Heart right ventricle (tissue), 16 donors: ENCODE measurements around the gene SLC6A6. TPM values are rescaled to one million over a fixed set of nuclear protein-coding genes. Genes with fewer than 3 reads are reported as not detected.

Experiments
- ATAC-seq, 8 donors: fragments of 200-7000 bp; cut with Tn5 transposase; one replicate each; pipeline ENCODE4 v1.9.1; 2020; ENCODE audit warnings: mild to moderate bottlenecking in 8 of 8, moderate library complexity in 8 of 8, moderate number of reproducible peaks in 1 of 8
- DNase-seq, 2 donors: peaks; one replicate each; pipeline ENCODE4 v3.0.0-alpha.2; 2020
- H3K27ac ChIP-seq, 10 donors: fragments of 200-600 bp; sonication (generic) in 2 of 10; one replicate each; pipeline versions ENCODE4 v1.5.0 to v1.8.0; 2020 to 2022; ENCODE audit warnings: mild to moderate bottlenecking in 3 of 10
- H3K27me3 ChIP-seq, 7 donors: fragments of 200-600 bp; one replicate each; pipeline ENCODE4 v1.8.0; 2021 to 2022; ENCODE audit warnings: mild to moderate bottlenecking in 2 of 7
- H3K36me3 ChIP-seq, 9 donors: fragments of 200-600 bp; sonication (generic) in 1 of 9; one replicate each; pipeline versions ENCODE4 v1.5.0 to v1.8.0; 2020 to 2022; ENCODE audit warnings: mild to moderate bottlenecking in 2 of 9
- H3K4me1 ChIP-seq, 9 donors: fragments of 200-600 bp; sonication (generic) in 1 of 9; one replicate each; pipeline versions ENCODE4 v1.5.0 to v1.8.0; 2020 to 2022; ENCODE audit warnings: mild to moderate bottlenecking in 4 of 9
- H3K4me3 ChIP-seq, 10 donors: fragments of 200-600 bp; sonication (generic) in 2 of 10; one replicate each; pipeline versions ENCODE4 v1.5.0 to v1.8.0; 2020 to 2022; ENCODE audit warnings: mild to moderate bottlenecking in 7 of 10, moderate library complexity in 2 of 10
- H3K9me3 ChIP-seq, 11 donors: fragments of 200-600 bp in 10 of 11; sonication (generic) in 2 of 11; one replicate each; pipeline versions ENCODE4 v1.5.0 to v1.8.0; 2013 to 2022; ENCODE audit warnings: mild to moderate bottlenecking in 2 of 11, control low read depth in 1 of 11, moderate library complexity in 1 of 11
- WGBS, 2 donors: extraction: QIAGEN DNeasy Blood & Tissue Kit; methylation state at CpG; one replicate each; pipeline ENCODE4 v1.1.7; 2013; ENCODE audit warnings: inconsistent platforms in 1 of 2; 5-methylcytosine and 5-hydroxymethylcytosine counted together
- intact Hi-C, 10 donors: fragments of 100-400 bp; cut with DNase I; formaldehyde crosslinking; loops; one replicate each; pipeline versions ENCODE4 v1.11.1 to v1.14.2; 2022
- polyA plus RNA-seq, 2 donors: library from polyadenylated mRNA; stranded (reverse); fragments of 200-250 nt; gene quantifications; one replicate each; pipeline ENCODE4 v1.2.3, GENCODE V29; 2013
- total RNA-seq, 10 donors: library from RNA; stranded (reverse); fragmentation: NEBNext Ultra II Directional in 3 of 10; extraction: Animal tissue kit (Norgen Biotek cat#: 25700) in 3 of 10; gene quantifications; one replicate each; pipeline versions ENCODE4 v1.2.1 to v1.2.4, GENCODE V29; 2021 to 2023
- TF ChIP-seq, protein P1 (sequence below), 9 donors: fragments of 200-600 bp; sonication (generic) in 2 of 9; IDR thresholded peaks; one replicate each; pipeline versions ENCODE4 v1.5.0 to v1.8.0; 2021 to 2022; ENCODE audit warnings: antibody characterized with exemption in 9 of 9, mild to moderate bottlenecking in 5 of 9, moderate library complexity in 1 of 9
- donor health status: Arrhythmogenic right ventricular cardiomyopathy.
- donor health status: ischemic (EF 13 %, LVEDD 7.1; RV severe dilation, severe dysfunction).
- donor health status: healthy with polysubstance abuse.
- donor health status: DM: no; HTN: yes; CAD: no.
- donor health status: DM: no; HTN: no; CAD: no.
- donor health status: ischemic (EF 25% LVEDD 6.9; RV normal size, moderate dysfunction).
- donor health status: ischemic (EF 25% LVEDD 5.7; RV mildly dilated, moderate dysfunction).
- donor health status: healthy.
- donor health status: DM: yes; HTN: yes; CAD: no.
- donor health status: Ischemic cardiomyopathy.
- donor health status: ischemic (EF 35%, LVEDD 5.7; RV mildly dilated, moderate dysfunction).
- donor health status: nonischemic (EF 11% LVEDD 7.7; RV severe dilation, severe dysfunction).
- donor health status: DM: yes; HTN: yes; CAD: no.
- donor health status: PGD.
- donor health status: ischemic (EF 29% LVEDD 5.4; RV normal size, mild dysfunction).
- donor health status: nonischemic (EF 23%, LVEDD 6.1; RV moderate dilation, normal function).

SLC6A6 gene
- total and polyA plus RNA-seq, 12 donors = 7.7 to 68.7 (median 44.0) TPM

DNA sequence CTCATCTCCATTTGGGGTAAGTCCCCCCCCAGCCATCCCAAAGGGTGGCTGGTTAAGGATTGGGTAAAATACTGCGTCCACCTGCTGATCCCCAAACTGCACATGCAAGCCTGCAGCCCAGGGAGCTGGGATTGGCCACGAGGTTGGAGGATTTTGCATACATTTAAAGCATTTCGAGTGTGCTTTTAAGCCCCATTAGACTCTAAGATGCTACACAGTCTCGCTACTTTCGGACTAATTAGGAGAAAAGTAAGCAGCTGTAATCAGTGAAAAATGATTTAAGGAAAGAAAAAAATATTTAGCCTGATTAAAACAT, 23.9 kb downstream of the SLC6A6 start:
- TF ChIP-seq, protein P1, sequence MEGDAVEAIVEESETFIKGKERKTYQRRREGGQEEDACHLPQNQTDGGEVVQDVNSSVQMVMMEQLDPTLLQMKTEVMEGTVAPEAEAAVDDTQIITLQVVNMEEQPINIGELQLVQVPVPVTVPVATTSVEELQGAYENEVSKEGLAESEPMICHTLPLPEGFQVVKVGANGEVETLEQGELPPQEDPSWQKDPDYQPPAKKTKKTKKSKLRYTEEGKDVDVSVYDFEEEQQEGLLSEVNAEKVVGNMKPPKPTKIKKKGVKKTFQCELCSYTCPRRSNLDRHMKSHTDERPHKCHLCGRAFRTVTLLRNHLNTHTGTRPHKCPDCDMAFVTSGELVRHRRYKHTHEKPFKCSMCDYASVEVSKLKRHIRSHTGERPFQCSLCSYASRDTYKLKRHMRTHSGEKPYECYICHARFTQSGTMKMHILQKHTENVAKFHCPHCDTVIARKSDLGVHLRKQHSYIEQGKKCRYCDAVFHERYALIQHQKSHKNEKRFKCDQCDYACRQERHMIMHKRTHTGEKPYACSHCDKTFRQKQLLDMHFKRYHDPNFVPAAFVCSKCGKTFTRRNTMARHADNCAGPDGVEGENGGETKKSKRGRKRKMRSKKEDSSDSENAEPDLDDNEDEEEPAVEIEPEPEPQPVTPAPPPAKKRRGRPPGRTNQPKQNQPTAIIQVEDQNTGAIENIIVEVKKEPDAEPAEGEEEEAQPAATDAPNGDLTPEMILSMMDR (IDR thresholded peaks at IDR 0.05) = no peak
- Histone ChIP-seq H3K27me3 (peaks cover 0 to 34% (median 0%) of the 10 kb centered on the region in 7 donors), H3K4me1 (peaks cover 0 to 89% (median 19%) of the 10 kb centered on the region in 9 donors), H3K9me3 (no peaks in the 10 kb centered on the region), H3K36me3 (peaks cover 0 to 24% (median 0%) of the 10 kb centered on the region in 9 donors), H3K27ac (peak overlapping the region in 1 of 10 donors; percentile 70), H3K4me3 (no peak overlapping the region)
- no peak for ATAC-seq
- intact Hi-C loops = no loop called here
- WGBS, 2 donors = 89 to 94% methylated on average over 5 of the region's 5 CpGs
- DNase-seq = no peak

- Histone ChIP-seq H3K9me3 (no peaks in the 10 kb centered on the region), H3K4me3 (no peak overlapping the region), H3K27ac (peak overlapping the region in 3 of 10 donors; percentile 17 to 95 (median 21)), H3K36me3 (peaks cover 0 to 11% (median 0%) of the 10 kb centered on the region in 9 donors), H3K27me3 (peaks cover 0 to 24% (median 0%) of the 10 kb centered on the region in 7 donors), H3K4me1 (peaks cover 9 to 98% (median 40%) of the 10 kb centered on the region in 9 donors)
- ATAC-seq (peak in 1 of 8 donors; percentile 7), DNase-seq (no peak)
- TF ChIP-seq, protein P1 (IDR thresholded peaks at IDR 0.05) = no peak
- WGBS, 2 donors = 85% methylated on average over 7 of the region's 7 CpGs
- intact Hi-C loops = no loop called here
These were observed 26.0 kb downstream of the SLC6A6 start for GRCh38 chr3:14428087-14429033.

- intact Hi-C loops = no loop called here
- peak overlapping the region in 2 of 10 donors; percentile 21 to 95 for H3K27ac ChIP-seq
- ATAC-seq (no peak), DNase-seq (no peak)
- H3K4me1 ChIP-seq = peaks cover 13 to 98% (median 47%) of the 10 kb centered on the region in 9 donors
- H3K4me3 ChIP-seq = no peak overlapping the region
- H3K27me3 ChIP-seq = peaks cover 0 to 24% (median 0%) of the 10 kb centered on the region in 7 donors
- TF ChIP-seq, protein P1 (IDR thresholded peaks at IDR 0.05) = no peak
- no peaks in the 10 kb centered on the region for H3K9me3 ChIP-seq
- WGBS, 2 donors = 77 to 79% methylated on average over 5 of the region's 5 CpGs
- peaks cover 0 to 11% (median 0%) of the 10 kb centered on the region in 9 donors for H3K36me3 ChIP-seq
These were observed 26.8 kb downstream of the SLC6A6 start for GRCh38 chr3:14429237-14429636.

DNA sequence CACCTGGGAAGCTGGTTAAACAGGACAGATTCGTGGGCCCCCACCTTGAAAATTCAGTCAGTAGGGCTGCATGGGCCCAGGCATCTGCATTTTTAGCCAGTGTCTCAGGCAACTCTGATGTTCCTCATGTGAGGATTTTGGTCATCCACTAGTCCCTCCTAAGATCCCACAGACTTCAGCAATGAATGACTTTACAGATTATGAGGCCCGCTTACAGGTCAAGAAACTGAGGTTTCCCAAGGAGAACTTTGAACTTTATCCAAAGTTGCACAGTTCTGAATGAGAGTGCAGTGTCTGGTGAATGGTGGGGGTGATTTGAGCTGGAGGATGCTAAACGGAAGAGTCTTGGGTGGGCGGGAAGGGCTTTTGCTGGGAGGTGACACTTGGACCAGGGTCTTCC, 27.2 kb downstream of the SLC6A6 start:
- Histone ChIP-seq H3K36me3 (peaks cover 0 to 11% (median 0%) of the 10 kb centered on the region in 9 donors), H3K27me3 (peaks cover 0 to 22% (median 0%) of the 10 kb centered on the region in 7 donors), H3K27ac (peak overlapping the region in 1 of 10 donors; percentile 95), H3K4me3 (no peak overlapping the region), H3K9me3 (no peaks in the 10 kb centered on the region), H3K4me1 (peaks cover 16 to 98% (median 51%) of the 10 kb centered on the region in 9 donors)
- DNase-seq (no peak), ATAC-seq (no peak)
- WGBS, 2 donors = 97 to 98% methylated on average over 4 of the region's 4 CpGs
- TF ChIP-seq, protein P1 (IDR thresholded peaks at IDR 0.05) = no peak
- intact Hi-C loops = no loop called here
